HEK293T (cell line): ENCODE results near the gene MED29.

Experiments used
- CTCF ChIA-PET: fragments of 350-600 bp; formaldehyde crosslinking; extraction: SDS; loops from one replicate; lab custom pipeline; 2021; ENCODE audit warnings: antibody characterized with exemption, inconsistent platforms; lab: Yijun Ruan, JAX
- POLR2A ChIA-PET: fragments of 350-600 bp; formaldehyde crosslinking; extraction: SDS; loops from one replicate; lab custom pipeline; 2020; ENCODE audit warnings: antibody characterized with exemption, inconsistent platforms; lab: Yijun Ruan, JAX
- DNase-seq: peaks from one replicate; pipeline ENCODE4 v3.0.0; 2012; ENCODE audit warnings: mixed read lengths; ENCODE audit errors: extremely low spot score
- ARNT ChIP-seq: fragments of 450-650 bp; IDR thresholded peaks from 2 replicates; pipeline ENCODE4 v1.6.1; 2017; ENCODE audit warnings: mild to moderate bottlenecking
- BHLHE40 ChIP-seq: fragments of 450-650 bp; IDR thresholded peaks from 2 replicates; pipeline ENCODE4 v1.6.1; 2016; ENCODE audit warnings: mild to moderate bottlenecking, moderate library complexity, borderline replicate concordance
- CTBP1 ChIP-seq: fragments of 450-650 bp; IDR thresholded peaks from 2 replicates; pipeline ENCODE4 v1.6.1; 2016; ENCODE audit warnings: borderline replicate concordance
- ELF4 ChIP-seq: fragments of 450-650 bp; IDR thresholded peaks from 2 replicates; pipeline ENCODE4 v1.6.1; 2017; ENCODE audit warnings: antibody characterized with exemption
- FOXA1 ChIP-seq: fragments of 450-650 bp; IDR thresholded peaks from 2 replicates; pipeline ENCODE4 v1.6.1; 2016; ENCODE audit warnings: mild to moderate bottlenecking
- FOXK2 ChIP-seq: fragments of 450-650 bp; IDR thresholded peaks from 2 replicates; pipeline ENCODE4 v1.6.1; 2016; ENCODE audit warnings: mild to moderate bottlenecking
- FOXM1 ChIP-seq: fragments of 450-650 bp; IDR thresholded peaks from 2 replicates; pipeline ENCODE4 v1.6.1; 2017; ENCODE audit warnings: mild to moderate bottlenecking, borderline replicate concordance
- HDGF ChIP-seq: fragments of 450-650 bp; IDR thresholded peaks from 2 replicates; pipeline ENCODE4 v1.6.1; 2017; ENCODE audit warnings: antibody characterized with exemption, borderline replicate concordance
- L3MBTL2 ChIP-seq: fragments of 450-650 bp; conservative IDR thresholded peaks from 2 replicates; pipeline ENCODE4 v1.6.1; 2016; ENCODE audit warnings: mild to moderate bottlenecking
- LEF1 ChIP-seq: fragments of 450-650 bp; IDR thresholded peaks from 2 replicates; pipeline ENCODE4 v1.6.1; 2017; ENCODE audit warnings: mild to moderate bottlenecking, borderline replicate concordance
- NFRKB ChIP-seq: fragments of 450-650 bp; IDR thresholded peaks from 2 replicates; pipeline ENCODE4 v1.6.1; 2016; ENCODE audit warnings: mild to moderate bottlenecking, moderate library complexity
- SP1 ChIP-seq: fragments of 450-650 bp; IDR thresholded peaks from 2 replicates; pipeline ENCODE4 v1.6.1; 2017
- SUZ12 ChIP-seq: fragments of 450-650 bp; IDR thresholded peaks from 2 replicates; pipeline ENCODE4 v1.6.1; 2016; ENCODE audit warnings: mild to moderate bottlenecking
- TARDBP ChIP-seq: fragments of 450-650 bp; IDR thresholded peaks from 2 replicates; pipeline ENCODE4 v1.6.1; 2016
- ZNF384 ChIP-seq: fragments of 450-650 bp; IDR thresholded peaks from 2 replicates; pipeline ENCODE4 v1.6.1; 2016
- TF ChIP-seq, protein P1 (sequence below): fragments of 450-650 bp; IDR thresholded peaks from 2 replicates; pipeline ENCODE4 v1.6.1; 2016

MED29 gene

DNA sequence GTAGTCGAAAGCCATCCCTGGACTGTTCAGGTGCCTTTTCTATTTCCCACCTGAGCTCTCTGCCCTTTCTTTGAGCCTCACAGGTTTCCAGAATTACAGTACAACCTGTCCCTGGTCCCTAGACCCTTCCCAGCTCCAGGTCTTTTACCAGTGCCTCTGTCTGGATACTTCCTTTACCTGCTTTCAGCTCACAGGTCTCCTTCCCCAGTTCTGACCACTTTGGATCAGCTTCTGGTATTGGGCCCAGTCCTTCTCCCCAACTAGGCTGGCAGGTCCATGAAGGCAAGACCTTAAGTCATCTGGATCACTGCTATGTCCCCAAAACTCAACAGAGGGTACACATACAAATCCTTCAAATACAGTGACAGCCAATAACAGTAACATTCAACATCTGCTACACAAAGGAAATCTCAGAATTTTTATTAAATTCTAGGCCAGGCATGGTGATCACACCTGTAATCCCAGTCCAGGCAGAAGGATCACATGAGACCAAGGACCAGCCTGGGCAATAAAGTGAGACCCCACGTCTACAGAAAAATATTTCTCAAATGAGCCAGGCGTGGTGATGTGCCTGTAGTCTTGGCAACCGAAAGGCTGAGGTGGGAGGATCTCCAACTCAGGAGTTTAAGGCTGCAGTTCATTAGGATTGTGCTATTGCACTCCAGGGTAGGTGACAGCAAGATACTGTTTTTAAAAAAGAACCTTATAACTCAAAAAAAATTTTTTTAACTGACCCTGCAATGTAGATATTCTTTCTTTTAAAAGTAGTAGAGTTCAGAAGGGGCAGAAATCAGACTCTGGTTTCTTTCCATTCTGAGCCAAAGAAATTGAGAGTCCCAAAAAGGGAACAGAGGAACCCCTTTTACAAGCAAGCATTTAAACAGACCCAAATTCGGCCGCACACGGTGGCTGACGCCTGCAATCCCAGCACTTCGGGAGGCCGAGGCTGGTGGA lies 43.2 kb downstream of the MED29 start:
- ChIA-PET POLR2A (interaction anchor here (0.9 to 2.5 kb wide), 19 partner anchors 7 to 112 kb away, joined by 3 to 78 read pairs (median 12); partner anchors contain the start of genes EID2B, MED29, PAF1 and SAMD4B), CTCF (interaction anchor here (1.5 kb wide), 2 partner anchors 13 to 23 kb away, joined by 4 to 5 read pairs; partner anchors contain the start of gene PLEKHG2)
- no peak for TF ChIP-seq HDGF
- TF ChIP-seq CTBP1, result no peak
- TF ChIP-seq SUZ12, result no peak
- no peak for TF ChIP-seq TARDBP
- TF ChIP-seq, protein P1, sequence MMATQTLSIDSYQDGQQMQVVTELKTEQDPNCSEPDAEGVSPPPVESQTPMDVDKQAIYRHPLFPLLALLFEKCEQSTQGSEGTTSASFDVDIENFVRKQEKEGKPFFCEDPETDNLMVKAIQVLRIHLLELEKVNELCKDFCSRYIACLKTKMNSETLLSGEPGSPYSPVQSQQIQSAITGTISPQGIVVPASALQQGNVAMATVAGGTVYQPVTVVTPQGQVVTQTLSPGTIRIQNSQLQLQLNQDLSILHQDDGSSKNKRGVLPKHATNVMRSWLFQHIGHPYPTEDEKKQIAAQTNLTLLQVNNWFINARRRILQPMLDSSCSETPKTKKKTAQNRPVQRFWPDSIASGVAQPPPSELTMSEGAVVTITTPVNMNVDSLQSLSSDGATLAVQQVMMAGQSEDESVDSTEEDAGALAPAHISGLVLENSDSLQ, result no peak
- no peak for TF ChIP-seq FOXK2
- TF ChIP-seq ARNT, result no peak
- TF ChIP-seq L3MBTL2, result no peak
- TF ChIP-seq SP1, result no peak
- no peak for TF ChIP-seq FOXM1
- no peak for TF ChIP-seq ELF4
- TF ChIP-seq BHLHE40, result no peak
- no peak for TF ChIP-seq ZNF384
- TF ChIP-seq NFRKB, result no peak
- TF ChIP-seq FOXA1, result no peak
- no peak for TF ChIP-seq LEF1
- no peak for DNase-seq

GRCh38 chr19:39435499-39436349 lies 44.5 kb downstream of the MED29 start, which contains the start of gene RPS16:
Gene RPS16, minus strand, starts transcription at chr19:39435949. Its CDS starts 54 bp downstream, at chr19:39435895.
- TF ChIP-seq ELF4, result peak; percentile 96
- TF ChIP-seq ZNF384, result no peak
- TF ChIP-seq FOXA1, result no peak
- TF ChIP-seq L3MBTL2, result peak; percentile 54; the same call in 1 of the 2 replicates
- ChIA-PET POLR2A (interaction anchor here (0.6 to 1.9 kb wide), 65 partner anchors 9 to 1186 kb away, joined by 3 to 78 read pairs (median 5); partner anchors contain the start of genes DLL3, EID2B, MED29 and PAF1), CTCF (interaction anchor here (0.6 to 1.5 kb wide), 4 partner anchors 15 to 97 kb away, joined by 3 to 5 read pairs (median 4); partner anchors contain the start of genes EID2B and PLEKHG2)
- DNase-seq, result peak; percentile 96

GRCh38 chr19:39436350-39436716 lies 45.2 kb downstream of the MED29 start:
- TF ChIP-seq SUZ12, result no peak
- TF ChIP-seq FOXM1, result no peak
- TF ChIP-seq ARNT, result no peak
- TF ChIP-seq CTBP1, result no peak
- no peak for TF ChIP-seq LEF1
- no peak for TF ChIP-seq ELF4
- TF ChIP-seq, protein P1, result no peak
- TF ChIP-seq ZNF384, result no peak
- TF ChIP-seq BHLHE40, result no peak
- TF ChIP-seq HDGF, result no peak
- TF ChIP-seq TARDBP, result no peak
- TF ChIP-seq FOXA1, result no peak
- TF ChIP-seq SP1, result no peak
- no peak for TF ChIP-seq NFRKB
- TF ChIP-seq L3MBTL2, result no peak
- TF ChIP-seq FOXK2, result no peak
- ChIA-PET POLR2A (interaction anchor here (0.6 to 1.9 kb wide), 63 partner anchors 9 to 1186 kb away, joined by 3 to 78 read pairs (median 5); partner anchors contain the start of genes DLL3, EID2B, MED29 and PAF1), CTCF (interaction anchor here (0.6 to 1.5 kb wide), 4 partner anchors 15 to 96 kb away, joined by 3 to 5 read pairs (median 4); partner anchors contain the start of genes EID2B and PLEKHG2)
- DNase-seq, result no peak

- ChIA-PET CTCF (interaction anchor here (0.7 to 1.4 kb wide), 2 partner anchors 36 to 109 kb away, joined by 7 to 8 read pairs; no protein-coding TSS in a partner anchor), POLR2A (interaction anchor here (1.4 kb wide), 1 partner anchor 94 kb away, joined by 3 read pairs; the partner anchor contains the start of gene EID2B)
- no peak for DNase-seq
- TF ChIP-seq LEF1, result no peak
- TF ChIP-seq ZNF384, result no peak
- no peak for TF ChIP-seq ELF4
- TF ChIP-seq CTBP1, result no peak
- no peak for TF ChIP-seq SUZ12
- no peak for TF ChIP-seq L3MBTL2
- no peak for TF ChIP-seq BHLHE40
- no peak for TF ChIP-seq FOXA1
- no peak for TF ChIP-seq HDGF
- TF ChIP-seq ARNT, result no peak
Measured at GRCh38 chr19:39438270-39438934, 47.2 kb downstream of the MED29 start.
